Bronchial epithelial cell (primary cell): ENCODE measurements around the gene ST3GAL4. TPM values are rescaled to one million over a fixed set of nuclear protein-coding genes. Genes with fewer than 3 reads are reported as not detected.

Source experiments
- DNase-seq: peaks from one replicate; pipeline ENCODE4 v3.0.0-alpha.2; 2010; ENCODE audit warnings: low read depth
- FAIRE-seq: peaks from 2 replicates; lab custom pipeline; 2011; peaks lifted over from hg19 to GRCh38; lab: Jason Lieb, UNC
- H3K27me3 ChIP-seq: 2 replicates; pipeline ENCODE4 v1.5.1; 2011; ENCODE audit warnings: low read length; ENCODE audit not compliant: control insufficient read depth, insufficient read depth
- H3K36me3 ChIP-seq: 2 replicates; pipeline ENCODE4 v1.5.1; 2011; ENCODE audit warnings: low read length; ENCODE audit not compliant: control insufficient read depth, insufficient read depth
- H3K4me3 ChIP-seq: 2 replicates; pipeline ENCODE4 v1.5.1; 2011; ENCODE audit warnings: mild to moderate bottlenecking, low read depth, low read length, control low read depth
- total RNA-seq: library from RNA; depleted of rRNA; stranded (reverse); fragments of >200 nt; gene quantifications from 2 replicates; pipeline ENCODE4 v1.2.1, GENCODE V29; 2014
- TF ChIP-seq, protein P1 (sequence below): IDR thresholded peaks from 2 replicates; pipeline ENCODE4 v1.5.1; 2011; ENCODE audit warnings: mild to moderate bottlenecking, moderate library complexity, low read length, control low read depth, inconsistent platforms; ENCODE audit not compliant: insufficient read depth, severe bottlenecking

The ST3GAL4 gene
- total RNA-seq, 1 donor from 2014 or later: 12.4 TPM

GRCh38 chr11:126433244-126433846 lies 77.9 kb downstream of the ST3GAL4 start:
- Histone ChIP-seq H3K27me3 (no peaks in the 10 kb centered on the region), H3K4me3 (no peak overlapping the region), H3K36me3 (no peaks in the 10 kb centered on the region)
- FAIRE-seq (no peak), DNase-seq (no peak)
- TF ChIP-seq, protein P1, sequence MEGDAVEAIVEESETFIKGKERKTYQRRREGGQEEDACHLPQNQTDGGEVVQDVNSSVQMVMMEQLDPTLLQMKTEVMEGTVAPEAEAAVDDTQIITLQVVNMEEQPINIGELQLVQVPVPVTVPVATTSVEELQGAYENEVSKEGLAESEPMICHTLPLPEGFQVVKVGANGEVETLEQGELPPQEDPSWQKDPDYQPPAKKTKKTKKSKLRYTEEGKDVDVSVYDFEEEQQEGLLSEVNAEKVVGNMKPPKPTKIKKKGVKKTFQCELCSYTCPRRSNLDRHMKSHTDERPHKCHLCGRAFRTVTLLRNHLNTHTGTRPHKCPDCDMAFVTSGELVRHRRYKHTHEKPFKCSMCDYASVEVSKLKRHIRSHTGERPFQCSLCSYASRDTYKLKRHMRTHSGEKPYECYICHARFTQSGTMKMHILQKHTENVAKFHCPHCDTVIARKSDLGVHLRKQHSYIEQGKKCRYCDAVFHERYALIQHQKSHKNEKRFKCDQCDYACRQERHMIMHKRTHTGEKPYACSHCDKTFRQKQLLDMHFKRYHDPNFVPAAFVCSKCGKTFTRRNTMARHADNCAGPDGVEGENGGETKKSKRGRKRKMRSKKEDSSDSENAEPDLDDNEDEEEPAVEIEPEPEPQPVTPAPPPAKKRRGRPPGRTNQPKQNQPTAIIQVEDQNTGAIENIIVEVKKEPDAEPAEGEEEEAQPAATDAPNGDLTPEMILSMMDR: no peak

GRCh38 chr11:126433989-126434949 lies 78.8 kb downstream of the ST3GAL4 start:
- no peaks in the 10 kb centered on the region for H3K27me3 ChIP-seq
- DNase-seq (no peak), FAIRE-seq (no peak)
- H3K4me3 ChIP-seq: no peak overlapping the region
- TF ChIP-seq, protein P1: no peak
- H3K36me3 ChIP-seq: no peaks in the 10 kb centered on the region

DNA sequence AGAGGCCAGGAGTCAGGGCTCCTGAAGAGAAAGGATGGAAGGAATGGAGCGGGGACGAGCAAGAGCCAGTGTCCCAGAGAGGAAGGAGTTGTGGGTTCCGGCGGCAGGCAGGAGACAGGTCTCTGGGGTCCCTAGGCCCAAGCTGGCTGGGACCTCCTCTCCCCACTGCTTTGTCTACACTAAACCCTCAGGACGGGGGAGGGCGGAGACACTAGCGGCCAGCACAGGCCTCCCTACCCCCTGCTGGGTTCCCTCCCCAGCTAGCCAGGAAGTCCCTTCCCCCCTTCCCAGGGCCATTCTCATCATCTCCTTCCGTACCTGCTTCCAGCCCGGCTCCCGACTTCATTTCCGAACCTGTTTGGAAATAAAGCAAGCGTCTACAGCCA lies 79.5 kb downstream of the ST3GAL4 start:
- FAIRE-seq (no peak), DNase-seq (no peak)
- H3K36me3 ChIP-seq: no peaks in the 10 kb centered on the region
- TF ChIP-seq, protein P1: no peak
- no peak overlapping the region for H3K4me3 ChIP-seq
- peaks cover 2% of the 10 kb centered on the region for H3K27me3 ChIP-seq

DNA sequence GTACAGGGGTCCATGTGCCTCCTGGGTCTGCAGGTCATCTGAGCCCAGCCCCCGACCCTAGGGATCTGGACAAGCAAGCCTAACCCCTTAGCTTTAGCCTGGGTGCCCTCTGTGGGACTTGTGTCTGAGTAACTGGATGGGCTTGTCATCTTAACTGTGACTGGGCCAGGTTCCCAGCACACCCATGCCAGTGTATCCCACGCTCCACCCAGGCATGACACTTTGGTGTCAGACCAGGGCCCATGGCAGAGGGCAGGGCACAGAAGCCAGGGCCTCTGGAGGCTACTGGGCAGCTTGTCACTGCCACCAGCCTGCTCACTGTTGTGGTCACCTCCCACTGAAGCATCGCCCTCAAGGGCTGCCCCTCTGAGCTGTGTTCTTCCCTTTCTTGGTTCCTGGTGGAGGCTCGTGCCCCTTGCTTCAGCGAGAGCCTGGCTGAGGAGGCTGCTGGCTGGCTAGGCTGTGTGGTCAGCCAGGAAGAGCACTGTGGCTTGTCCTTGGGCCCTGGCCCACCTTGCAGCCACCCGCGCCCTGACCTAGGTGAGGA lies 80.8 kb downstream of the ST3GAL4 start:
- DNase-seq (no peak), FAIRE-seq (no peak)
- TF ChIP-seq, protein P1: no peak

DNA sequence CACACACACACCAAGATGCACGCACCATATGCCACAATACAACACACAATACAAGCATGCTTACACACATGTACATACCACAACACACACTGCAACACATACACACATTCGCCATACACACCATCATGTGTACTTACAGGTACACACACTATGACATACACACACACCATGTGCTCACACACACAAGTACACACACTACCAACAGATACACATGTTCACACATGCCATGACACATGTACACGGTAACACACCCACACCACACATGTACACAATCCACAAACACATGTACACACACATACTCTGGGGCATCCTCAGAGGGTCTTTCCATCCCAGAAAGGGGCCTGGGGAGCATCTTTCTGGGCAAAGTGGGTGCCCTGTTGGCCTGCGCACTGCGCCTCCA lies 82.2 kb downstream of the ST3GAL4 start:
- H3K4me3 ChIP-seq: no peak overlapping the region
- DNase-seq (no peak), FAIRE-seq (no peak)
- H3K27me3 ChIP-seq: peaks cover 4% of the 10 kb centered on the region
- H3K36me3 ChIP-seq: no peaks in the 10 kb centered on the region
- TF ChIP-seq, protein P1: no peak

More for the DNA sequence above, 80.8 kb downstream of the ST3GAL4 start:
- Histone ChIP-seq H3K4me3 (no peak overlapping the region), H3K27me3 (peaks cover 4% of the 10 kb centered on the region), H3K36me3 (no peaks in the 10 kb centered on the region)
